Duodenal mucosa (tissue), 2 donors: ENCODE measurements around the gene TMEM63A.
"Not testable (repeated sequence)": the region's sequence is repeated elsewhere in the genome, so short reads cannot be mapped to it uniquely, and the experiment has no call there.

Experiments
- H3K27ac ChIP-seq: one replicate; pipeline ENCODE4 v1.7.0; 2013; ENCODE audit warnings: low read depth, low read length
- H3K27me3 ChIP-seq, 2 donors: one replicate each; pipeline ENCODE4 v1.7.0; 2013; ENCODE audit warnings: low read length in 2 of 2, control low read depth in 1 of 2; ENCODE audit not compliant: insufficient read depth in 2 of 2, control insufficient read depth in 1 of 2
- H3K36me3 ChIP-seq, 2 donors: one replicate each; pipeline ENCODE4 v1.7.0; 2013; ENCODE audit warnings: low read length in 2 of 2, control low read depth in 1 of 2; ENCODE audit not compliant: insufficient read depth in 2 of 2, control insufficient read depth in 1 of 2
- H3K4me1 ChIP-seq, 2 donors: one replicate each; pipeline ENCODE4 v1.7.0; 2013; ENCODE audit warnings: low read length in 2 of 2, control low read depth in 1 of 2; ENCODE audit not compliant: insufficient read depth in 2 of 2, control insufficient read depth in 1 of 2
- H3K4me3 ChIP-seq, 2 donors: one replicate each; pipeline ENCODE4 v1.7.0; 2013; ENCODE audit warnings: low read length in 2 of 2, low read depth in 1 of 2
- H3K9ac ChIP-seq, 2 donors: one replicate each; pipeline ENCODE4 v1.7.0; 2013; ENCODE audit warnings: low read length in 2 of 2, low read depth in 1 of 2
- H3K9me3 ChIP-seq, 2 donors: one replicate each; pipeline ENCODE4 v1.7.0; 2013; ENCODE audit warnings: low read length in 2 of 2, control low read depth in 1 of 2; ENCODE audit not compliant: control insufficient read depth in 1 of 2

TMEM63A gene

DNA sequence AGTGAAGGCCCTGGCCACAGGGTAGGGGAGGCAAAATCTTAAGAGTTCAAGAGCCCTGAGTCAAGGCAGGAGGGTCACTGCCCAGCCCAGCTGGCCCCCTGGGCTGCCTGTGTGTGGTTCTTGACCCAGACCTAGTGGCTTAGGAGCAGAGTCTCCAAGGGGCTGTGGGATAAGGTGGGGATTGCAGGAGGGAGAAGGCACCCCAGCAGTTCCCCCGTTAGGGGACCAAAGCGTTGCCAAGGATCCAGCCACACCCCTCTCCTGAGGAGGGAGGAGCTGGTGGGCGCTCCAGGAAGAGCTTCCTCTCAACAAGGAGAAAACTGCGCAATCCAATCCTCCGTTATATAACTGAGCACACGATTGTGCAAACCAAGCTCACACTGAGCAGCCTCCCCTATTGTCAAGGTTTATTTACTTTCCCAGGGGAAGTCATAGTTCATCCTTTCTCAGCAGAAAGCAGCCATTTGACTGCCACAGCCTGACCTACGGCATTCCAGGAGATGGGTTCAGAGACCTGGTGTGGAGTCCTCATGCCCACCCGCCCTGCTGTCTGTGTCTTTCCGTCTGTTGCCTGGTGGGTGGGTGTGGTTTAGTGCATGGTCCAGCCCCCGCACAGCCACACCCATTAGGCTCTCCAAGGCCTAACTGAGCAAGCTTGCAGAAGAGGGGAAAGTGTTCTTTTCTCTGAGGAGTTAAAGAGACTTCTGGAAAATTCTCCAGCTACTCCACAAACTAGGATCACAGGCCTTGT, 68.8 kb downstream of the TMEM63A start:
- H3K36me3 ChIP-seq: no peaks in the 10 kb centered on the region
- no peaks in the 10 kb centered on the region for H3K27me3 ChIP-seq
- peaks cover 62 to 63% of the 10 kb centered on the region in 2 donors for H3K4me1 ChIP-seq
- no peaks in the 10 kb centered on the region for H3K9me3 ChIP-seq
- H3K27ac ChIP-seq: peak overlapping the region; percentile 22
- H3K9ac ChIP-seq: no peak overlapping the region
- peak overlapping the region in 1 of 2 donors; percentile 47 for H3K4me3 ChIP-seq

DNA sequence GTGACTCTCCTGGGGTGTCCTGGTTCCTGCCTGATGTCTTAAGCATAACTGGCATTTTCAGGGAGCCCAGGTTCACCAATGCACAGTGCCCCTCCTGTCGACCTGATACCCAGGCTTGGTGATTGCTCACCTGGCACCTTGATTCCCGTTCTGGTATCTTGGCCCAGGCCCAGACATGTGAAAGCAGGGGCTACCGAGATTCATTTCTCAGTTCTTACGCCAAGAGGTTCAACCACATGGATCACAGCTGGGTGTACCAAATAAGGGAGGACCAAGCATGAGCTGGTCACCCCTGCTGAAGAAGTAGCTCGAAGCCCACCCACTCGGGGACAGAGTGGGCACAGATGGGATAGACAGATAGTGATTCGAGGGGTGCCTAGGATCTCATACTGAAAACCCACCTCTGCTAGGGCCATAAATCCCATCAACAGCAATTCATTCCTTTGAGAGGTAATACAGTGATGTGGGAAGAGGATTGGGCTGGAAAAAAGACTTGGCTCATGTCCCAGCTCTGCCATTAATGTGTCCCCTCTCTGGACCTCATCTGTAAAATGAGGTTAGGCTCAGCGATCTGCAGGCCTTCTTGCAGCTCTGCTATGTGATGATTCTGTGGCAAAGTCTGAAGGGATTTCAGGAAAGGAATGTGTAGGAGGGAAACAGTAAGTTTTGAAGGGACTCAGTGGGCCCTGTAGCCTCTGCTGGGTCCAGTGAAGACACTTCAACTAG, 69.5 kb downstream of the TMEM63A start:
- no peaks in the 10 kb centered on the region for H3K9me3 ChIP-seq
- peaks cover 55 to 56% of the 10 kb centered on the region in 2 donors for H3K4me1 ChIP-seq
- H3K36me3 ChIP-seq: no peaks in the 10 kb centered on the region
- no peak overlapping the region for H3K4me3 ChIP-seq
- no peak overlapping the region for H3K9ac ChIP-seq
- H3K27ac ChIP-seq: peak overlapping the region; percentile 22
- no peaks in the 10 kb centered on the region for H3K27me3 ChIP-seq

DNA sequence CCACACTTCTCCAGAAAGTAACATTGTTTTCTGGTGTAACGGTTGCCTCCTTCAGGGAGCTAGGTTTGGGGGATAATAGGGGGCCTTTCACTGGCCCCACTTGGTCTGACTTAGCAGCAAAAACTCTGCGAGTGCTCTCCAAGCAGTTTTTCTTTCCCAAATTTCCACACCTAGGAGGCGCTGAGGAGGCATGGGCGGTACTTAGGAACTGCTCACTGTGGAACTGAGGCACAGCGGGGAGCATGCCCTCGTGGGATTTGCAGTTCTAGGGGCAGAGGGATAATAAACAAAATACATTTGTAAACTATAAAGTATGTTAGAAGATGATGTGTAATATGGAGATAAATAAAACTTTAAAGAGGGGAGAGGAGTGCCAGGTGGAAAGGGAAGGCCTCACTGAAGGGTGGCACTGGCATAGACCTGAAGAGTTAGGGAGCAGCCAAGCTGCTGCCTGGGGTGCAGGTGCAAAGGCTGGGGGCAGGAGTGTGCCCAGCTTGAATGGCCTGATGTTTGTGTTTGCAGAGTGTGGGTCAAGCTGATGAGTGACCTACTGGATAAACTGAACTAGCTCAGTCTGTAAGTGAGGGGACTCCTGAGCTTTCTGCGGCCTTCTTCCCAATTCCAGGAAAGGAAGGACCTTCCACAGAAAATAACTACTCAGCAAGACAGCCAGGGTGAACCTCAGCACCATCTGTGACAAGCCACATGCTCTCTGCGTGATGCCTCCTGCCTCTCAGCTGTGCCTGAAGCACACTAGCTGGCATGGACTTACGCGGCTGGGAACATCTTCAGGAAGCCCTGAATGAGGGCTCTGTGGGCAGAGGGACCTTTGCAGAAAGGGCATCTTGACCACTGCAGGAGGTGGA, 70.3 kb downstream of the TMEM63A start:
- Histone ChIP-seq H3K36me3 (no peaks in the 10 kb centered on the region), H3K27me3 (no peaks in the 10 kb centered on the region), H3K9me3 (no peaks in the 10 kb centered on the region), H3K4me1 (peaks cover 47 to 48% of the 10 kb centered on the region in 2 donors), H3K9ac (peak overlapping the region in 1 of 2 donors; percentile 36), H3K27ac (no peak overlapping the region), H3K4me3 (peak overlapping the region in 1 of 2 donors; percentile 70)

DNA sequence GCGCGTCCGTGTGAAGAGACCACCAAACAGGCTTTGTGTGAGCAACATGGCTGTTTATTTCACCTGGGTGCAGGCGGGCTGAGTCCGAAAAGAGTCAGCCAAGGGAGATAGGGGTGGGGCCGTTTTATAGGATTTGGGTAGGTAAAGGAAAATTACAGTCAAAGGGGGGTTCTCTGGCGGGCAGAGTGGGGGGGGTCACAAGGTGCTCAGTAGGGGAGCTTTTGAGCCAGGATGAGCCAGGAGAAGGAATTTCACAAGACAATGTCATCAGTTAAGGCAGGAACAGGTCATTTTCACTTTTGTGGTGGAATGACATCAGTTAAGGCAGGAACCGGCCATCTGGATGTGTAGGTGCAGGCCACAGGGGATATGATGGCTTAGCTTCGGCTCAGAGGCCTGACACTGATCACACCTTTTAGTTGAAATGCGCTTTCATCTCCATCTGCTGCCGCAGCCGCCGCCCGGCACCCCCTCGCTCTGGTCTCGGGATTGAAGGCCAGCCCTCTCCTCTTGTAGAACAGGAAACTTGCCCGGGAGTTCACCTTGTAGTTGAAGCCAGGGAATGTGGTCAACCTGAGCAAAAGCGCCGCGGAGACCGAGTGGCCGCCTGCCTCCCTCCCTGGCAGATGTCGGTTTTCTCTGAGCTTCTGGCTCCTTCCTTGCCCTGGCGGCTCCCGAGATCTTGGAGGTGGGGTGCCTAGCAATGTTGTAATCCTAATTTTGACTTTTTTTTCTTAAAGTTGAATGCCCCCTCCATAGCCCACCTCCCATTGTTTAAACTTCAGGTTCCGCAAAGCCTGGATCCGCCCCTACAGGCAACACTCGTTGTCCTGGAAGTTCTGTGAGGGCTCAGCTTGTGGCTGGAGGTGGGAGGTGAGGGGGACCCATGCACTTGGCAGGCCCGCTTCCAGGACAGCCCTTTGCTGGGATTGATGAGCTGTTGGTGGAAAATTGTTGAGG, 71.3 kb downstream of the TMEM63A start:
- H3K9ac ChIP-seq: peak overlapping the region; percentile 27 to 73
- not testable (repeated sequence) for H3K9me3 ChIP-seq, H3K27ac ChIP-seq, H3K27me3 ChIP-seq, H3K36me3 ChIP-seq
- peaks cover 45% of the 10 kb centered on the region in 2 donors for H3K4me1 ChIP-seq
- H3K4me3 ChIP-seq: peak overlapping the region; percentile 70 to 81

DNA sequence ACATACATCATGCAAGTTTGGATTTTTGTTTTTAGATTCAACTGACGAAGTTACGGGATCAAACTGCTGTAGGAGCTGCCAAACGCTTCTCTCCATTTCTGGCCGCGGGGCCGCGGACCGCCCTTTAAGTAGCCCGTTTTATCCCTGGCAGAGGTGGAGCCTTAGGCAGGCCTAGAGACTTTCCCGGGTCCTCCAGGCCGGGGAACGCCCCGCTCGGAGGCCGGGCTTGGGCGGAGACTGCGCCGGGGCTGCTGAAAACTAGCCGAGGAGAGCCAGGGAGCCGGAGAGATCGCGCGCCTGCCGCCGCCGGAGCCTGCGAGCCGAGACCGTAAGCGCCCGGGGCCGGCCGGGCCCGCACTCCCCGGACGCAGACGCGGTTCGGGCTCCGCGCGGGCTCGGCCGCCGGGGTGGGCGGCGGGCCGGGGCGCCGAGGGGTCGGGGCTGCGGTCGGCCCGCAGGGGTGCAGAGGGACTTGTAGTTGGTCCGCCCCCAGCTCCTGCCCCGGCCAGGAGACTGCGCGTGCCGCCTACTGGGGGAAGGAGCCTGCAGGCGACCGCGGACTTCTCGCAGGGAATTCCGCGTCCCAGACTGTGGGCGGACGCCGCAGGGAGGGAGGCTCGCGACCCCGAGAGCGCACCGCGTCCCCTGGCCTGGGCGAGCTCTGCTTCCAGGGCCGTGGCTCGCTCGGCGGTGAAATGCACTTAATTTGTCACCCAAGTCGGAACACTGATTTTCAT, 72.2 kb downstream of the TMEM63A start, which contains the start of gene EPHX1:
Gene EPHX1 (plus strand): TSS at position 283 of the 737 bp plus-strand sequence. CDS start 18,606 bp downstream, outside the sequence.
- H3K36me3 ChIP-seq: no peaks in the 10 kb centered on the region
- H3K27me3 ChIP-seq: no peaks in the 10 kb centered on the region
- peaks cover 44 to 46% of the 10 kb centered on the region in 2 donors for H3K4me1 ChIP-seq
- H3K9me3 ChIP-seq: no peaks in the 10 kb centered on the region
- peak within 1 kb of the TSS; percentile 70 to 81 for H3K4me3 ChIP-seq
- H3K9ac ChIP-seq: peak within 1 kb of the TSS; percentile 27 to 73
- no peak within 1 kb of the TSS for H3K27ac ChIP-seq

DNA sequence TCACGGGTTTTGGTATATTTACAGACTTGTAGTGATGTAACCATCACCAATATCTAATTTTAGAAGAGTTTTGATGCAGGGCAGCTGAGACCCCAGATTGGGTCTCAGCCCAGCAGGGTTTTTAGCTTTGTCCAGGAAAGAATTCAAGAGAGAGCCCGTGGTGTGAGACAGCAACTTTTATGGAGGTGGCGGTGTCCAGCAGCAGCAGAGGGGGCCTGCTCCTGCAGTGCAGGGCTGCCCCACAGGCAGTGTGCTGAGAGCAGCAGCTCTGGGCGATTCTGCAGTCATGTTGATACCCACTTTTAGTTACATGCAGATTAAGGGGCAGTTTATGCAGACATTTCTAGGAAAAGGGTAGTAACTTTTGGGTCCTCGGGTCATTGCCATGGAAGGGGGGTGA, 74.0 kb downstream of the TMEM63A start:
- H3K4me1 ChIP-seq: peaks cover 25 to 28% of the 10 kb centered on the region in 2 donors
- no peaks in the 10 kb centered on the region for H3K9me3 ChIP-seq
- H3K9ac ChIP-seq: no peak overlapping the region
- no peak overlapping the region for H3K27ac ChIP-seq
- H3K27me3 ChIP-seq: no peaks in the 10 kb centered on the region
- no peaks in the 10 kb centered on the region for H3K36me3 ChIP-seq
- H3K4me3 ChIP-seq: no peak overlapping the region

DNA sequence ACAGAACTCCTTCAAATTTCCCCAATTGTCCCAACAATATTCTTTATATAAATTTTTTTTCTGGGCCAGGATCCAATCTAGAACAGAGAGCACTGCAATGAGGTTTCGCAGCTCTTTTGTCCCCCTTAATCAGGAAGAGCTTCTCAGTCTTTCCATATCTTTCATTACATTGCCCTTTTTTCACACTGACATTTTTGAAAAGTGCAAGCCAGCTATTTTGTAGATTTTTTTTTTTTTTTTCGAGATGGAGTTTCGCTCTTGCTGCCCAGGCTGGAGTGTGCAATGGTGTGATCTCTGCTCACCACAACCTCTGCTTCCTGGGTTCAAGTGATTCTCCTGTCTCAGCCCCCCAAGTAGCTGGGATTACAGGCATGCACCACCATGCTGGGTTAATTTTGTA, 75.4 kb downstream of the TMEM63A start:
- H3K9ac ChIP-seq, H3K27ac ChIP-seq, H3K27me3 ChIP-seq, H3K9me3 ChIP-seq, H3K4me3 ChIP-seq, H3K36me3 ChIP-seq: not testable (repeated sequence)
- H3K4me1 ChIP-seq: peaks cover 11 to 14% of the 10 kb centered on the region in 2 donors

DNA sequence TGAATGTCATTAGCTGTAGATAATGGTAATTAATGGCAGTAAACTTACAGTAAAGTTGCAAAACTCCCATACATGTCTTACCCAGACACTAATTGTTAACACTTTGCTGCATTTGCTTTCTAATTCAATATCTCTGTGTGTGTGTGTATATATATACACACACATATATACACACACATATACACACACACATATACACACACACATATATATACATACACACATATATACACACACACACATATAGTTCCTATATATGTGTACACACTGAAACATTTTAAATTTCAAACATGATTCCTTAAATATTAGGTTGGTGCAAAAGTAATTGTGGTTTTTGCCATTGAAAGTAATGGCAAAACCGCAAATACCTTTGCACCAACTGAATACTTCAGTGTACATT, 75.9 kb downstream of the TMEM63A start:
- peaks cover 6 to 9% of the 10 kb centered on the region in 2 donors for H3K4me1 ChIP-seq
- no peak overlapping the region for H3K9ac ChIP-seq
- H3K27me3 ChIP-seq: no peaks in the 10 kb centered on the region
- H3K27ac ChIP-seq: no peak overlapping the region
- H3K4me3 ChIP-seq: no peak overlapping the region
- H3K9me3 ChIP-seq: no peaks in the 10 kb centered on the region
- H3K36me3 ChIP-seq: no peaks in the 10 kb centered on the region

DNA sequence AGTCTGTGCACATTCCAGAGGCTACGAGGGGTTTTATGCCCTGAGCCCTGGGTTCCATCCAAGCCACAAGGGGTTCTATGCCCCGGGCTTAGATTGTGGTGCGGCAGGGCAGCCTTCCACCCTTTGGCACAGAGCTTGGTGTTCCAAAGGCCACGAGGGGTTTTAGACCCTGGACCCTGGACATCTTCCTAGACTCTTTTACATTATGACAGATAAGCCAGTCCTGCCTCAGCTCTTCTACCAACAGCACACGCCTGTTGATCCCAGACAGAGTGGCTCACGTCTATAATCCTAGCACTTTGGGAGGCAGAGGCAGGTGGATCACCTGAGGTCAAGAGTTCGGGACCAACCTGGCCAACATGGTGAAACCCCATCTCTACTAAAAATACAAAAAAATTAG, 81.0 kb downstream of the TMEM63A start:
- H3K4me1 ChIP-seq, H3K27ac ChIP-seq, H3K36me3 ChIP-seq, H3K9me3 ChIP-seq, H3K9ac ChIP-seq, H3K27me3 ChIP-seq, H3K4me3 ChIP-seq: not testable (repeated sequence)
